HG02763 (cell line): ENCODE data around the gene CACUL1.
A peak's percentile ranks its signal among the peaks of the same experiment; 100 is the strongest.

ENCODE experiments used
- ATAC-seq: cut with Tn5 transposase; IDR thresholded peaks from one replicate; pipeline ENCODE4 v1.9.1; 2021; ENCODE audit warnings: mild to moderate bottlenecking, moderate library complexity; ENCODE audit not compliant: unreplicated experiment

Gene CACUL1

GRCh38 chr10:118735294-118735693, 19.5 kb downstream of the CACUL1 start:
- no peak for ATAC-seq

GRCh38 chr10:118734475-118734874, 20.3 kb downstream of the CACUL1 start:
- no peak for ATAC-seq

- ATAC-seq = no peak
Measured at GRCh38 chr10:118732245-118733165, 22.3 kb downstream of the CACUL1 start.

GRCh38 chr10:118730756-118731456, 23.9 kb downstream of the CACUL1 start:
- no peak for ATAC-seq

GRCh38 chr10:118729641-118730258, 25.0 kb downstream of the CACUL1 start:
- peak; percentile 86 for ATAC-seq

DNA sequence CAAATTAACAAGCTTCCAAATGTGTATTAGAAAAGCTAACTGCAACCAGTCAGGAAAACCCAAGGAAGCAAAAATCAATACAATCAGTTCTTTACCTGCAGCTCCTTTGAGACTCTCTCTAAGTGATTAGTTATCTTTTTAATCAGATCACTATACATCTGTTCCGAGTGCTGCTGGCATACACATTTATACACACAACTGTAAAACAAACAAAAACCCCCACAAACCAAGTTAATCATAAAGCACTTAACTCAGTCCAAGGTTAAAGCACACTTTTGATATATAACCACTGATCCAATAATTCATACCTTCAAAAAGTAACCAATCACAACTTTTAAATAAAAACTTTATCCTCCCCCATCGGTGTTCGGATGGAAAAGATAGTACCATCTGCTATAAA, 25.6 kb downstream of the CACUL1 start:
- ATAC-seq = no peak

GRCh38 chr10:118725886-118726500, 28.8 kb downstream of the CACUL1 start:
- no peak for ATAC-seq

DNA sequence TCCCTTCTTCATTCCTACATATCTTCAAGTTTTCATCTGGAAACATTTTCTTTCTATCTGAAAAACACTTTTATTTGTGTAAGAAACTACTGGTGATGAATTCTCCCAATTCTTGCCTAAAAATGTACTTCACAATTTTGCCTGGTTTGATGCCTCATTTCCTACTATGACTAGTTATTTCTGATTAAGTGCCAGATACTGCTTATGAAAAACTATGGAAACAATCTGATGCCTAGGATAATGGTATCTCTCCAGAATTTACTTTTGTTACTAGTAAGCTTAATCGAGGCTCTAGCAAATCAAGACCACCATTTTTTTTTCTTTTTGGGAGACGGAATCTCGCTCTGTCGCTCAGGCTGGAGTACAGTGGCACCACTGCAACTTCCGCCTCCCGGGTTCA, 31.3 kb downstream of the CACUL1 start:
- ATAC-seq = no peak

- no peak for ATAC-seq
Measured at GRCh38 chr10:118721539-118721876, 33.3 kb downstream of the CACUL1 start.

DNA sequence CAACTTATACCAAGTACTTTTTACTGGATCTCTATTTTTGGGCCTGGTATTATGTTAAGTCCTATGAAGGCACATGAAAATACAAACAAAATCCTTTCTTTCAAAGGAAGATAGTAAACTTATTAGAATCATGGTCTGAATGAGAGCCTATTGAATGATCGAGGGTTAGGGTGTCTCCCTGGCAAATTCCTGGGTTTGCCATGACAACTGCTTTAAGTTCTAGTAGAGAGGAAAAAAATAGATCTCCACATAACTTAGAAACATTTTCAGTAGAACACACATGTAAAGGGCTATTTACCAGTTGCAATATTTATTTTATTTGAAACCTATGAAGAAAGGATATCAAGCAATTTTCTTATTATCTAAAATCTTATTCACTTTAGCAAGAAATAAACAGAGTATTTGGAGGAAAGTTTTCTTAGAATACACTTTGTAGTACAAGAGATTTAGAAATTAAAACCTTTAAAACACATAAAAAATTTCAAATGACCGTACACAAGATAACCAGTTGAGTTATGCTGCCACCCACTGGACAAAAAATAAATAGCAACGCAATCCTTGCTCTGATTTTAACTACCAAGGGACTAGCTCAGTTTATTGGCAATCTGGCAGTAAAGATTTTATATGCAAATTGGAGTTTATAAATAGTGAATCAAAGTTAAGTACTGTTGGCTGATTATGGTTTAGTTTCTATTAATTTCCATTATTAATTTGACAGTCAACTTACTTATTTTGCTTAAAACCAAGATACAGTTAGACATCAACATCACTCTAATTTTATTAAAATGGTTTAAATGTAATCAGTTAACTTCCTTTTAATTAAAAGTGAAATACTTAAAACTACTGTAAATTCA, 33.9 kb downstream of the CACUL1 start:
- ATAC-seq = no peak

GRCh38 chr10:118714366-118714765, 40.4 kb downstream of the CACUL1 start:
- ATAC-seq = no peak

DNA sequence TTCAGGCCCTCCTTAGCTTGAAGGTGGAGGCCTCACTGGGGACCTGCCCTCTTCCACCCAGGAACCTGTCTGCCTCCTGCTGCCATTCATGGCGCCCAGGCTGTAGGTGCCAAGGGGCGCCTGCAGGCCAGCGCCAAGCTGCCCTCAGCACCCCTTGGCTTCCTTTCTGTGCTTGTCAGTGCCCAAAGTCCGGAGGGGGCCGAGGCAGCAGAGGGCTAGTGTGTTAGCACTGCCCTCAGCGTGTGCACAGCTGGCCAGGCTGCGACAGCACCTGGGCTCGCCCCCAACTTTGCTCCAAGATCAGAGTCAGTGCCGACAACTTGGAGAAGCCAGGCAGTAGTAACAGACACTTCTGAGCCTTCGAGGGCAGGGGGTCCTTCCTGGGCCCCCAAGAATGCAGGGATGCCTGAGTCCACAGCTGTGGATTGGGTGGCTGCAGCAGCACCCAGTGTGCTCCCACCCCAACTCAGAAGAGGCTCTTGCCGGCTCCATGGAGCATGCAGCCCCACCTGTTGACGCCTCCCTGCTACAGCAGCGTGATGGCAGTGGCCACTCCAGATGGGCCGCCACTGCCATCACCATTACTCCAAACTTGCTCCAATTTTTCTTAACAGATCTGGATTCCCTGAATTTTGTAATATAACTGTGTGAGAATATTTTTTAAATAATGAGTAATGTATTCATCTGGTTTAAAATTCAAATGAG, 41.7 kb downstream of the CACUL1 start:
- no peak for ATAC-seq

GRCh38 chr10:118712080-118712479, 42.7 kb downstream of the CACUL1 start:
- ATAC-seq = no peak

DNA sequence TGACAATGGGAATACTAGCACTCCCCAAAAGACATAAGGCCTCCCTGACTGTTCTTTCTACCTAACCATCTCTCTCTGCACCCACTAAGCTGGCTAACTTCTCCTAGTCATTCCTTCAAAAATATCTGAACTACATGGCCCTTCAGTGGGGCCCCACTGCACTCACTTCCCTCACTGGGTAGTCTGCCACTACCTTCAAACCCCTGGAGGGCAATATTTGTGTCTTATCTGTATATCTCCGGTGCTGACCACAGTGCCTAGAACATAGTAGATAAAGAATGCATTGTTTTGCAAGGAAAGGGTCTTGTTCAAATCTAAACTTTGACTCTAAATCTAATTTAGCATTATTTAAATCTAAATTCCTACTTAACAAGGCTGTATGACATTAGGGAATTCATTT, 44.3 kb downstream of the CACUL1 start:
- no peak for ATAC-seq

DNA sequence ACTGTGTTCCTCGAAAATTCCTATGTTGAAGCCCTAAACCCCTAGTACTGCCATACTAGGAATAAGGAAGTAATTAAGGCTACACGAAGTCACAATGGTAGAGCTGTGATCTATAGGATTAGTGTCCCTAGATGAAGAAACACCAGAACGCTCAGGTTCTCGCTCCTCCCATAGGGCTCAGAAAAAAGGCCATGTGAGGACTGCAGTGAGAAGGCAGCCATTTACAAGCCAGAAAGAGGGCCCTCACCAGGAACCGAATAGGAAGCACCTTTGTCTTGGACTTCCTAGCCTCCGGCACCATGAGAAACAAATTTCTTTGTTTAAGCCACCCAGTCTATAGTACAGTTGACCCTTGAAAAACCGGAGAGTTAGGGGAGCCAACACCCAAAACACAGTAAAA, 46.2 kb downstream of the CACUL1 start:
- ATAC-seq = no peak

DNA sequence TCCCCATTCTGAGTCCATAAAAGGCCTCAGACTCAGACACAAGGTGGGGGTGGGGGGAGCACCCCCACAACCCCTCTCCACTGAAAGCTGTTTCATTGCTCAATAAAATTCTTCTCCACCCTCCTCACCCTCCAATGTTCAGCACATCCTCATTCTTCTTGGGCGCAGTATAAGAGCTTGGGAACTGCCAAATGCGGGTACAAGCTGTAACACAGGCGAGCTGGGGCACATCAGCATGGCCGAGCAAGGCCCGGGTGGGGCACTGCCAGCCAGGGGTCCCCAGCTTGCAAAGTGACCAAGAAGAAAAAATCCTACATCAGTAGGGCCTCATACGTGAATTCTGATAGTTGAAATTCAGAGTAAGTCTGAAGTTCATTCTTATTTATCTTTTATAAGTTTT, 50.1 kb downstream of the CACUL1 start:
- no peak for ATAC-seq

DNA sequence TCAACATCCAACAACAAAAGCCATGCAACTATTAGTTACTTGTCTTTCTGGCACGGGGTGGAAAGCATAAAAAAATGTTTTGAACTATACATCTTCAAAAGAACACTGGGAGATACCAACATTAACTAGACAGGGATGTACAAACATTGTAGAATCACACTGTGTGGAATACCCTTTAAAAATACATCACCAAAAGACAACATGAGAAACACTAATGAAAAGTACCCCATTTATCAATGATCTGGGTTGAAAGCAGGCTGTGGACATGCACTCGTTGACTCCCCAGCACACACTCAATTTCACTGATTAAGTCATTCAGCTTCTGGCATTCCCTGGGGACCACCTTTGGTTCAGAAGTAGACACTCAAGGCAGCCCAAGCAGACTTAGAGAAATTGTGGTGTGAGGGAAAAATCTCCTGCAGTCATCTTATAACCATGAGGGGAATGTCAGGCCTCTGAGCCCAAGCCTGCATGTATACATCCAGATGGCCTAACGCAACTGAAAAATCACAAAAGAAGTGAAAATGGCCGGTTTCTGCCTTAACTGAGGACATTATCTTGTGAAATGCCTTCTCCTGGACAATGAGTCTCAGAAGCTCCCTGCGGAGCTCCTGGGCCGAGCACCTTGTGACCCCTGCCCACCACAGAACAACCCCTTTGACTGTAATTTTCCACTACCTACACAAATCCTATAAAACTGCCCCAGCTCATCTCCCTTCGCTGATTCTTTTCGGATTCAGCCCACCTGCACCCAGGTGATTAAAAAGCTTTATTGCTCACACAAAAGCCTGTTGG, 53.0 kb downstream of the CACUL1 start:
- no peak for ATAC-seq

- ATAC-seq = peak; percentile 91
Measured at GRCh38 chr10:118698421-118698820, 56.3 kb downstream of the CACUL1 start.

DNA sequence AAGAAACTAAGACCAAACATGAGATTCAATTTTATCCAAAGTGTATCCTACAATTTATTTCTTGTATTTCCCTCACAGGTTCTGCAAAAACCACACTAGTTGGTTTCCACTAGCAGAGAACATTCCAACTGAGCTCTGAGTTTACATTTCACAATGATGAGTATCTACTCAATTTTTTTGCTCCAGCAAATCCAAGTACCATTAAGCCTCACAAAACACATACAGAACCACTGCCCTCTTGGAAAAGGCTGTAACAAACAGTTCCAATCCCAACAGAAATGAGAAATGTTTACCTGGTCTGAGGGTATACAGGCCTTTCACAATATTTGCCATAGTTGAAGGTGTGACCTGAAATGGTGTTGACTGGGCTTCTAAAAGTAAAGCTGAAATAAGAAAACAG, 59.9 kb downstream of the CACUL1 start:
- ATAC-seq = no peak
